NCI-H774 (cell line): ENCODE measurements around the gene ZNF280C.
"Not testable (repeated sequence)": the region's sequence is repeated elsewhere in the genome, so short reads cannot be mapped to it uniquely, and the experiment has no call there.

ENCODE experiments used
- DNase-seq: peaks from one replicate; lab custom pipeline; 2025; lab: John Stamatoyannopoulos, UW

Gene ZNF280C

GRCh38 chrX:130260316-130260715, 8.4 kb downstream of the ZNF280C start:
- DNase-seq, result no peak

- DNase-seq, result no peak
These were observed 14.8 kb downstream of the ZNF280C start for GRCh38 chrX:130253916-130254315.

- no peak for DNase-seq
These were observed 17.0 kb downstream of the ZNF280C start for GRCh38 chrX:130251671-130252070.

GRCh38 chrX:130247996-130248395, 20.7 kb downstream of the ZNF280C start:
- DNase-seq, result no peak

GRCh38 chrX:130246084-130246483, 22.6 kb downstream of the ZNF280C start:
- no peak for DNase-seq

- DNase-seq, result no peak
These were observed 23.3 kb downstream of the ZNF280C start for GRCh38 chrX:130245441-130245840.

GRCh38 chrX:130231184-130231583, 37.5 kb downstream of the ZNF280C start:
- DNase-seq, result not testable (repeated sequence)

- no peak for DNase-seq
These were observed 39.8 kb downstream of the ZNF280C start for GRCh38 chrX:130228871-130229270.

- DNase-seq, result no peak
These were observed 43.9 kb downstream of the ZNF280C start for GRCh38 chrX:130224810-130225209.

- DNase-seq, result no peak
These were observed 52.4 kb downstream of the ZNF280C start for GRCh38 chrX:130216320-130216719.

GRCh38 chrX:130213376-130213775, 55.3 kb downstream of the ZNF280C start:
- DNase-seq, result no peak

GRCh38 chrX:130212371-130212770, 56.3 kb downstream of the ZNF280C start:
- no peak for DNase-seq

GRCh38 chrX:130211415-130212186, 57.1 kb downstream of the ZNF280C start:
- DNase-seq, result no peak

- DNase-seq, result no peak
These were observed 64.1 kb downstream of the ZNF280C start for GRCh38 chrX:130204647-130205046.

GRCh38 chrX:130197464-130197863, 71.2 kb downstream of the ZNF280C start:
- DNase-seq, result no peak

GRCh38 chrX:130196466-130196865, 72.2 kb downstream of the ZNF280C start:
- no peak for DNase-seq

- no peak for DNase-seq
These were observed 77.9 kb downstream of the ZNF280C start for GRCh38 chrX:130190801-130191200.

- DNase-seq, result no peak
These were observed 82.0 kb downstream of the ZNF280C start for GRCh38 chrX:130186651-130187050.

- no peak for DNase-seq
These were observed 83.8 kb downstream of the ZNF280C start for GRCh38 chrX:130184857-130185256.

GRCh38 chrX:130184168-130184567, 84.5 kb downstream of the ZNF280C start:
- DNase-seq, result no peak

- DNase-seq, result no peak
These were observed 89.0 kb downstream of the ZNF280C start for GRCh38 chrX:130179579-130180215.

GRCh38 chrX:130179170-130179569, 89.5 kb downstream of the ZNF280C start:
- DNase-seq, result no peak

- DNase-seq, result no peak
These were observed 91.8 kb downstream of the ZNF280C start for GRCh38 chrX:130176942-130177341.

GRCh38 chrX:130176354-130176776, 92.3 kb downstream of the ZNF280C start:
- no peak for DNase-seq
